GM12878 (cell line): Measurements from ENCODE around the gene PLA2G6. TPM values are rescaled to one million over a fixed set of nuclear protein-coding genes. Genes with fewer than 3 reads are reported as not detected.

Experiments used
- ATAC-seq: fragments of 200-7000 bp; cut with Tn5 transposase; 3 replicates; pipeline ENCODE4 v1.9.1; 2020; ENCODE audit warnings: mild to moderate bottlenecking, moderate library complexity
- BruUV-seq: library from RNA; stranded (reverse); fragments of 400-500 nt; replicated peaks from 2 replicates; lab custom pipeline; 2021; lab: Mats Ljungman, UMichigan
- CTCF ChIA-PET: fragments of 300-600 bp; sonication (Branson Sonifier 250); formaldehyde crosslinking; extraction: SDS; loops from one replicate; lab custom pipeline; 2021; ENCODE audit warnings: inconsistent platforms; lab: Yijun Ruan, JAX
- POLR2A ChIA-PET: fragments of 350-600 bp; formaldehyde crosslinking; extraction: SDS; loops from one replicate; lab custom pipeline; 2021; ENCODE audit warnings: inconsistent platforms; lab: Charles Lee
- RAD21 ChIA-PET: fragments of 300-600 bp; sonication (Branson Sonifier 250); formaldehyde crosslinking; loops from one replicate; lab custom pipeline; 2023; ENCODE audit warnings: antibody characterized with exemption; ENCODE audit not compliant: unreplicated experiment; lab: Charles Lee
- SMC1A ChIA-PET: fragments of 300-600 bp; sonication (Branson Sonifier 250); formaldehyde crosslinking; loops from one replicate; lab custom pipeline; 2023; ENCODE audit not compliant: unreplicated experiment, uncharacterized antibody; lab: Charles Lee
- DNase-seq: peaks from one replicate; pipeline ENCODE4 v3.0.0-alpha.2; 2011; ENCODE audit warnings: low read depth, low spot score
- FAIRE-seq: peaks from 3 replicates; lab custom pipeline; 2011; peaks lifted over from hg19 to GRCh38; lab: Jason Lieb, UNC
- H2AFZ ChIP-seq: 2 replicates; pipeline ENCODE4 v1.6.0; 2011; ENCODE audit warnings: low read depth, low read length, control low read depth; ENCODE audit not compliant: control insufficient read depth
- H3K27ac ChIP-seq: 2 replicates; pipeline ENCODE4 v1.5.1; 2011; ENCODE audit warnings: control low read depth; ENCODE audit not compliant: control insufficient read depth, insufficient read depth
- H3K27me3 ChIP-seq, 2 experiments: replicated peaks in 1 of 2; 2 replicates each; pipeline versions ENCODE4 v1.6.0 to v1.6.1; 2011; ENCODE audit warnings: low read length in 1 of 2; ENCODE audit not compliant: control insufficient read depth in 2 of 2, insufficient read depth in 2 of 2
- H3K36me3 ChIP-seq, 2 experiments: 2 replicates each; pipeline ENCODE4 v1.5.1; 2011; ENCODE audit warnings: low read length in 1 of 2; ENCODE audit not compliant: control insufficient read depth in 2 of 2, insufficient read depth in 2 of 2
- H3K4me1 ChIP-seq: 2 replicates; pipeline ENCODE4 v1.6.1; 2011; ENCODE audit warnings: mild to moderate bottlenecking, low read length, moderate library complexity, mixed read lengths; ENCODE audit not compliant: control insufficient read depth, insufficient read depth
- H3K4me2 ChIP-seq: 2 replicates; pipeline ENCODE4 v1.6.0; 2011; ENCODE audit warnings: control low read depth; ENCODE audit not compliant: control insufficient read depth, insufficient read depth
- H3K4me3 ChIP-seq: fragments of 200-600 bp; sonication (generic); 2 replicates; pipeline ENCODE4 v1.5.1; 2016
- H3K79me2 ChIP-seq: 2 replicates; pipeline ENCODE4 v1.6.0; 2011; ENCODE audit warnings: low read length; ENCODE audit not compliant: control insufficient read depth, insufficient read depth
- H3K9ac ChIP-seq: 2 replicates; pipeline ENCODE4 v1.8.0; 2011; ENCODE audit warnings: low read length, control low read depth, mixed read lengths; ENCODE audit not compliant: control insufficient read depth, insufficient read depth
- H3K9me3 ChIP-seq: replicated peaks from 3 replicates; pipeline ENCODE4 v1.5.1; 2011; ENCODE audit warnings: mild to moderate bottlenecking, low read length; ENCODE audit not compliant: control insufficient read depth, insufficient read depth
- H4K20me1 ChIP-seq: 2 replicates; pipeline ENCODE4 v1.6.0; 2011; ENCODE audit not compliant: control insufficient read depth, insufficient read depth
- CHD2 ChIP-seq: IDR thresholded peaks from 2 replicates; pipeline ENCODE4 v1.6.1; 2011; ENCODE audit warnings: low read depth, low read length, improper control_type of control experiment, borderline replicate concordance
- EED ChIP-seq: sonication (generic); IDR thresholded peaks from 2 replicates; pipeline ENCODE4 v1.6.1; 2016; ENCODE audit warnings: antibody characterized with exemption, low read depth
- NFYB ChIP-seq: IDR thresholded peaks from 2 replicates; pipeline ENCODE4 v1.6.1; 2011; ENCODE audit warnings: low read depth, mild to moderate bottlenecking, low read length, improper control_type of control experiment, moderate library complexity; ENCODE audit not compliant: insufficient read depth
- RAD51 ChIP-seq: fragments of 450-650 bp; IDR thresholded peaks from 2 replicates; pipeline ENCODE4 v1.6.1; 2016; ENCODE audit warnings: moderate library complexity, mild to moderate bottlenecking, inconsistent platforms
- RFX5 ChIP-seq: IDR thresholded peaks from 2 replicates; pipeline ENCODE4 v1.6.1; 2011; ENCODE audit warnings: low read depth, low read length, improper control_type of control experiment
- SIX5 ChIP-seq: IDR thresholded peaks from 2 replicates; pipeline ENCODE4 v1.6.1; 2011; ENCODE audit warnings: mild to moderate bottlenecking, low read depth, low read length, moderate library complexity; ENCODE audit not compliant: severe bottlenecking
- SPI1 ChIP-seq: IDR thresholded peaks from 2 replicates; pipeline ENCODE4 v1.6.1; 2011; ENCODE audit warnings: low read depth, mild to moderate bottlenecking, low read length, moderate library complexity, borderline replicate concordance; ENCODE audit not compliant: insufficient read depth
- SREBF2 ChIP-seq: IDR thresholded peaks from 2 replicates; pipeline ENCODE4 v1.6.1; 2012; ENCODE audit warnings: mild to moderate bottlenecking, low read length
- TCF7 ChIP-seq: IDR thresholded peaks from 2 replicates; pipeline ENCODE4 v1.6.1; 2014; ENCODE audit warnings: antibody characterized with exemption, borderline replicate concordance
- WRNIP1 ChIP-seq: IDR thresholded peaks from 2 replicates; pipeline ENCODE4 v1.6.1; 2011; ENCODE audit warnings: low read depth, low read length, improper control_type of control experiment, borderline replicate concordance
- ZNF217 ChIP-seq: fragments of 450-650 bp; IDR thresholded peaks from 2 replicates; pipeline ENCODE4 v1.6.1; 2017; ENCODE audit warnings: antibody characterized with exemption, mild to moderate bottlenecking
- WGBS: methylation state at CpG from one replicate; pipeline ENCODE4 v1.1.6; 2016; ENCODE audit warnings: low lambda C conversion rate; ENCODE audit not compliant: insufficient replicate concordance, insufficient coverage; ENCODE audit errors: missing lambda C conversion rate; 5-methylcytosine and 5-hydroxymethylcytosine counted together
- in situ Hi-C: fragments of 300-500 bp; cut with MboI; formaldehyde crosslinking; loops from 9 replicates; pipeline ENCODE4 v1.14.3; 2018; ENCODE audit warnings: mixed read lengths
- intact Hi-C: fragments of 100-400 bp; cut with micrococcal nuclease; formaldehyde crosslinking; loops from one replicate; pipeline ENCODE4 v1.14.2; 2022; ENCODE audit not compliant: unreplicated experiment
- polyA plus RNA-seq, 11 experiments: library from polyadenylated mRNA; depleted of rRNA in 4 of 11; unstranded in 6 of 11; stranded (reverse) in 5 of 11; fragments of >200 nt; fragmentation: Nextera tagmentation in 4 of 11; fragmentation: Illumina TruSeq in 1 of 11; extraction: Ambion mirVana in 4 of 11; extraction: Trizol in 1 of 11; gene quantifications; 1 replicate in 1 of 11; 2 replicates in 10 of 11; pipeline versions ENCODE4 v1.2.1 to v1.2.3, GENCODE V29; 2011 to 2016; ENCODE audit warnings: inconsistent platforms in 2 of 11, missing spikeins in 2 of 11, low read depth in 1 of 11
- total RNA-seq, 4 experiments: library from RNA; depleted of rRNA in 3 of 4; stranded (reverse); fragments of >200 nt in 3 of 4; fragmentation: Illumina TruSeq in 1 of 4; extraction: Trizol in 1 of 4; gene quantifications; 2 replicates each; pipeline versions ENCODE4 v1.2.1 to v1.2.3, GENCODE V29; 2013 to 2021
- TF ChIP-seq, protein P1 (sequence below): IDR thresholded peaks from 2 replicates; pipeline ENCODE4 v1.6.1; 2011; ENCODE audit warnings: low read depth, mild to moderate bottlenecking, low read length, moderate library complexity, borderline replicate concordance; ENCODE audit errors: extremely low read depth
- TF ChIP-seq, protein P2 (sequence below): fragments of 450-650 bp; formaldehyde crosslinking; IDR thresholded peaks from 2 replicates; pipeline ENCODE4 v1.4.0; 2022; ENCODE audit warnings: mild to moderate bottlenecking, moderate library complexity
- TF ChIP-seq, protein P3 (sequence below): IDR thresholded peaks from 2 replicates; pipeline ENCODE4 v1.6.1; 2011; ENCODE audit warnings: low read depth, low read length, improper control_type of control experiment, borderline replicate concordance
- TF ChIP-seq, protein P4 (sequence below): fragments of 450-650 bp; IDR thresholded peaks from 2 replicates; pipeline ENCODE4 v1.6.1; 2017; ENCODE audit warnings: mild to moderate bottlenecking

The PLA2G6 gene
- total and polyA plus RNA-seq, 10 of the 15 experiments (the other 5 are each of a cell fraction or from before 2014, with no cell fraction given), result 0.15 to 42.2 (median 15.8) TPM

DNA sequence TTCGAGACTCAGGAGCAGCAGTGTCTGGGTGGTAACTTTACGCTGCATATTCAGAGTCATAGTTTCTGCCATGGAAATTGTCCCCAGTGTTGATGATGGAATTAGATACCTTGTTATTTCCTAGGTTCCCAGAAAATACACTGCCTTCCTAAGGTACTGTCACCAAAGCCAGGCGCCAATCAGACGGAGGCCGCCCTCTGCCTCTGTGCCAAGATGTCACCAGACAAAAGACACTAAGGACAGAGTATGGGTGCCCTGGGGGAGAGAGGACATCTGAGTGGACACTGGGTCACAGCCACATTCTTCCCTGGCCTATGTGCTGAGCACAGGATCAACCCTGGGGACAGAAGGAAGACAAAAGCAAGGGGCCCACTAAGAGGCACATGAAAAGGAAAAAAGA lies 11.2 kb downstream of the PLA2G6 start:
- FAIRE-seq (no peak), ATAC-seq (no peak), DNase-seq (no peak)
- no peak for TF ChIP-seq TCF7
- no peak for TF ChIP-seq CHD2
- TF ChIP-seq ZNF217, result no peak
- TF ChIP-seq, protein P1, sequence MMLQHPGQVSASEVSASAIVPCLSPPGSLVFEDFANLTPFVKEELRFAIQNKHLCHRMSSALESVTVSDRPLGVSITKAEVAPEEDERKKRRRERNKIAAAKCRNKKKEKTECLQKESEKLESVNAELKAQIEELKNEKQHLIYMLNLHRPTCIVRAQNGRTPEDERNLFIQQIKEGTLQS, result no peak
- no peak for TF ChIP-seq WRNIP1
- no peak for TF ChIP-seq SREBF2
- TF ChIP-seq, protein P2, sequence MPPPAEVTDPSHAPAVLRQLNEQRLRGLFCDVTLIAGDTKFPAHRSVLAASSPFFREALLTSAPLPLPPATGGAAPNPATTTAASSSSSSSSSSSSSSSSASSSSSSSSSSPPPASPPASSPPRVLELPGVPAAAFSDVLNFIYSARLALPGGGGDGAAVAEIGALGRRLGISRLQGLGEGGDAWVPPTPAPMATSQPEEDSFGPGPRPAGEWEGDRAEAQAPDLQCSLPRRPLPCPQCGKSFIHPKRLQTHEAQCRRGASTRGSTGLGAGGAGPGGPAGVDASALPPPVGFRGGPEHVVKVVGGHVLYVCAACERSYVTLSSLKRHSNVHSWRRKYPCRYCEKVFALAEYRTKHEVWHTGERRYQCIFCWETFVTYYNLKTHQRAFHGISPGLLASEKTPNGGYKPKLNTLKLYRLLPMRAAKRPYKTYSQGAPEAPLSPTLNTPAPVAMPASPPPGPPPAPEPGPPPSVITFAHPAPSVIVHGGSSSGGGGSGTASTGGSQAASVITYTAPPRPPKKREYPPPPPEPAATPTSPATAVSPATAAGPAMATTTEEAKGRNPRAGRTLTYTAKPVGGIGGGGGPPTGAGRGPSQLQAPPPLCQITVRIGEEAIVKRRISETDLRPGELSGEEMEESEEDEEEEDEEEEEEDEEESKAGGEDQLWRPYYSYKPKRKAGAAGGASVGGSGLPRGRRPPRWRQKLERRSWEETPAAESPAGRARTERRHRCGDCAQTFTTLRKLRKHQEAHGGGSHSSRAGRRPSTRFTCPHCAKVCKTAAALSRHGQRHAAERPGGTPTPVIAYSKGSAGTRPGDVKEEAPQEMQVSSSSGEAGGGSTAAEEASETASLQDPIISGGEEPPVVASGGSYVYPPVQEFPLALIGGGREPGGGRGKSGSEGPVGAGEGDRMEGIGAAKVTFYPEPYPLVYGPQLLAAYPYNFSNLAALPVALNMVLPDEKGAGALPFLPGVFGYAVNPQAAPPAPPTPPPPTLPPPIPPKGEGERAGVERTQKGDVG (CRISPR knock-in tag), result no peak
- TF ChIP-seq, protein P3, sequence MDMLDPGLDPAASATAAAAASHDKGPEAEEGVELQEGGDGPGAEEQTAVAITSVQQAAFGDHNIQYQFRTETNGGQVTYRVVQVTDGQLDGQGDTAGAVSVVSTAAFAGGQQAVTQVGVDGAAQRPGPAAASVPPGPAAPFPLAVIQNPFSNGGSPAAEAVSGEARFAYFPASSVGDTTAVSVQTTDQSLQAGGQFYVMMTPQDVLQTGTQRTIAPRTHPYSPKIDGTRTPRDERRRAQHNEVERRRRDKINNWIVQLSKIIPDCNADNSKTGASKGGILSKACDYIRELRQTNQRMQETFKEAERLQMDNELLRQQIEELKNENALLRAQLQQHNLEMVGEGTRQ, result no peak
- TF ChIP-seq, protein P4, sequence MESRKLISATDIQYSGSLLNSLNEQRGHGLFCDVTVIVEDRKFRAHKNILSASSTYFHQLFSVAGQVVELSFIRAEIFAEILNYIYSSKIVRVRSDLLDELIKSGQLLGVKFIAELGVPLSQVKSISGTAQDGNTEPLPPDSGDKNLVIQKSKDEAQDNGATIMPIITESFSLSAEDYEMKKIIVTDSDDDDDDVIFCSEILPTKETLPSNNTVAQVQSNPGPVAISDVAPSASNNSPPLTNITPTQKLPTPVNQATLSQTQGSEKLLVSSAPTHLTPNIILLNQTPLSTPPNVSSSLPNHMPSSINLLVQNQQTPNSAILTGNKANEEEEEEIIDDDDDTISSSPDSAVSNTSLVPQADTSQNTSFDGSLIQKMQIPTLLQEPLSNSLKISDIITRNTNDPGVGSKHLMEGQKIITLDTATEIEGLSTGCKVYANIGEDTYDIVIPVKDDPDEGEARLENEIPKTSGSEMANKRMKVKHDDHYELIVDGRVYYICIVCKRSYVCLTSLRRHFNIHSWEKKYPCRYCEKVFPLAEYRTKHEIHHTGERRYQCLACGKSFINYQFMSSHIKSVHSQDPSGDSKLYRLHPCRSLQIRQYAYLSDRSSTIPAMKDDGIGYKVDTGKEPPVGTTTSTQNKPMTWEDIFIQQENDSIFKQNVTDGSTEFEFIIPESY, result no peak
- TF ChIP-seq RAD51, result no peak
- no peak for TF ChIP-seq SIX5
- no peak for TF ChIP-seq RFX5
- TF ChIP-seq NFYB, result no peak
- TF ChIP-seq EED, result no peak
- no peak for TF ChIP-seq SPI1
- H3K4me3 ChIP-seq, result no peak overlapping the region
- no peaks in the 10 kb centered on the region for H4K20me1 ChIP-seq
- H3K4me2 ChIP-seq, result no peak overlapping the region
- peaks cover under 1% of the 10 kb centered on the region; the same call in 1 of the 2 replicates for H3K4me1 ChIP-seq
- no peak overlapping the region for H2AFZ ChIP-seq
- no peak overlapping the region for H3K27ac ChIP-seq
- intact Hi-C loops, result no loop called here
- CTCF ChIA-PET, result no interaction called here
- peaks cover 4 to 6% of the 10 kb centered on the region in 2 experiments; a peak in 3 of 4 replicates for H3K36me3 ChIP-seq
- H3K27me3 ChIP-seq, result no peaks in the 10 kb centered on the region
- whole genome bisulfite sequencing, result 77% methylated on average over 5 of the region's 5 CpGs
- SMC1A ChIA-PET, result no interaction called here
- no peak overlapping the region for H3K9ac ChIP-seq
- RAD21 ChIA-PET, result no interaction called here
- no peaks in the 10 kb centered on the region for H3K9me3 ChIP-seq
- no peaks in the 10 kb centered on the region for H3K79me2 ChIP-seq
- BruUV-seq, result no TSS peak
- POLR2A ChIA-PET, result no interaction called here
- in situ Hi-C loops, result no loop called here
